Neural cell (in vitro differentiated cells): Measurements from ENCODE around the gene LMCD1. TPM values are rescaled to one million over a fixed set of nuclear protein-coding genes. Genes with fewer than 3 reads are reported as not detected.

Source experiments
- H2AFZ ChIP-seq: fragments of 200-600, 300-800 bp; sonication (generic), shearing (Covaris generic); 2 replicates; pipeline ENCODE4 v1.6.0; 2014; ENCODE audit warnings: low read depth, mild to moderate bottlenecking, antibody characterized with exemption, low read length, moderate library complexity
- H3F3A ChIP-seq: fragments of 200-600 bp; shearing (Covaris generic); 2 replicates; pipeline ENCODE4 v1.6.1; 2016; ENCODE audit warnings: mild to moderate bottlenecking, moderate library complexity, mixed read lengths, antibody characterized with exemption, low read length; ENCODE audit not compliant: insufficient read depth, poor library complexity, severe bottlenecking
- H3K27ac ChIP-seq: fragments of 200-600, 300-800 bp; sonication (generic), shearing (Covaris generic); 2 replicates; pipeline ENCODE4 v1.5.1; 2014; ENCODE audit warnings: mild to moderate bottlenecking, low read length, moderate library complexity
- H3K27me3 ChIP-seq: fragments of 300-800, 200-600 bp; sonication (generic), shearing (Covaris generic); 2 replicates; pipeline ENCODE4 v1.6.0; 2014; ENCODE audit warnings: mild to moderate bottlenecking, low read depth, low read length, moderate library complexity; ENCODE audit not compliant: insufficient read depth
- H3K36me3 ChIP-seq: fragments of 300-800, 200-600 bp; sonication (generic), shearing (Covaris generic); 2 replicates; pipeline ENCODE4 v1.5.1; 2014; ENCODE audit warnings: mild to moderate bottlenecking, antibody characterized with exemption, low read length, moderate library complexity; ENCODE audit not compliant: insufficient read depth
- H3K4me2 ChIP-seq: fragments of 300-800, 200-600 bp; sonication (generic), shearing (Covaris generic); 2 replicates; pipeline ENCODE4 v1.6.0; 2014; ENCODE audit warnings: mild to moderate bottlenecking, low read length
- H3K4me3 ChIP-seq: fragments of 300-800, 200-600 bp; sonication (generic), shearing (Covaris generic); 2 replicates; pipeline ENCODE4 v1.5.1; 2014; ENCODE audit warnings: mild to moderate bottlenecking, low read length, moderate library complexity
- H3K79me2 ChIP-seq: fragments of 200-600 bp; shearing (Covaris generic); replicated peaks from 2 replicates; pipeline ENCODE4 v1.6.0; 2014; ENCODE audit warnings: mild to moderate bottlenecking, low read length, moderate library complexity; ENCODE audit not compliant: insufficient read depth
- H3K9ac ChIP-seq: fragments of 300-800, 200-600 bp; sonication (generic), shearing (Covaris generic); 2 replicates; pipeline ENCODE4 v1.6.1; 2016; ENCODE audit warnings: mild to moderate bottlenecking, low read length, mixed read lengths
- H3K9me2 ChIP-seq: fragments of 200-600 bp; shearing (Covaris generic); 2 replicates; pipeline ENCODE4 v1.6.1; 2016; ENCODE audit warnings: mild to moderate bottlenecking, low read length, mixed read lengths; ENCODE audit not compliant: insufficient read depth
- H3K9me3 ChIP-seq: fragments of 200-600, 300-800 bp; sonication (generic), shearing (Covaris generic); 2 replicates; pipeline ENCODE4 v1.6.1; 2016; ENCODE audit warnings: mild to moderate bottlenecking, mixed run types, low read length, moderate library complexity, mixed read lengths
- H4K20me1 ChIP-seq: fragments of 200-600 bp; shearing (Covaris generic); 2 replicates; pipeline ENCODE4 v1.6.1; 2016; ENCODE audit warnings: mild to moderate bottlenecking, mixed run types; ENCODE audit not compliant: insufficient read depth
- CTCF ChIP-seq: fragments of 450-650 bp; IDR thresholded peaks from 2 replicates; pipeline ENCODE4 v1.5.1; 2014; ENCODE audit warnings: antibody characterized with exemption, mild to moderate bottlenecking, moderate library complexity; ENCODE audit not compliant: poor library complexity, severe bottlenecking
- EP300 ChIP-seq: fragments of 450-650 bp; conservative IDR thresholded peaks from 2 replicates; pipeline ENCODE4 v1.6.1; 2014; ENCODE audit warnings: antibody characterized with exemption, mild to moderate bottlenecking, moderate library complexity; ENCODE audit not compliant: poor library complexity, severe bottlenecking
- EZH2 ChIP-seq: fragments of 200-600, 300-800 bp; shearing (Covaris generic), sonication (generic); IDR thresholded peaks from 2 replicates; pipeline ENCODE4 v1.6.1; 2014; ENCODE audit warnings: antibody characterized with exemption, low read length, borderline replicate concordance, mild to moderate bottlenecking; ENCODE audit not compliant: insufficient read depth, poor library complexity, severe bottlenecking
- MXI1 ChIP-seq: fragments of 450-650 bp; conservative IDR thresholded peaks from 2 replicates; pipeline ENCODE4 v1.6.1; 2014; ENCODE audit warnings: antibody characterized with exemption, mild to moderate bottlenecking; ENCODE audit not compliant: poor library complexity, severe bottlenecking
- POLR2AphosphoS5 ChIP-seq: IDR thresholded peaks from 2 replicates; pipeline ENCODE4 v1.6.1; 2012
- RAD21 ChIP-seq: fragments of 450-650 bp; conservative IDR thresholded peaks from 2 replicates; pipeline ENCODE4 v1.6.1; 2014; ENCODE audit warnings: antibody characterized with exemption, mild to moderate bottlenecking, moderate library complexity
- REST ChIP-seq: IDR thresholded peaks from 2 replicates; pipeline ENCODE4 v1.6.1; 2012; ENCODE audit warnings: borderline replicate concordance
- SMC3 ChIP-seq: fragments of 450-650 bp; conservative IDR thresholded peaks from 2 replicates; pipeline ENCODE4 v1.6.1; 2014; ENCODE audit warnings: antibody characterized with exemption, mild to moderate bottlenecking, moderate library complexity; ENCODE audit not compliant: poor library complexity
- TAF1 ChIP-seq: IDR thresholded peaks from 2 replicates; pipeline ENCODE4 v1.6.1; 2012; ENCODE audit warnings: low read depth
- polyA plus RNA-seq: library from polyadenylated mRNA; depleted of rRNA; stranded (reverse); fragments of >200 nt; gene quantifications from 2 replicates; pipeline ENCODE4 v1.2.3, GENCODE V29; 2014

LMCD1 gene
- polyA plus RNA-seq, 1 donor from 2014 or later = 3.5 TPM

- Histone ChIP-seq H3K36me3 (no peaks in the 10 kb centered on the region), H3K27me3 (no peaks in the 10 kb centered on the region), H3K9ac (no peak overlapping the region), H3F3A (no peaks in the 10 kb centered on the region), H4K20me1 (no peaks in the 10 kb centered on the region), H3K79me2 (no peaks in the 10 kb centered on the region), H3K4me2 (no peak overlapping the region), H3K27ac (no peak overlapping the region), H3K9me2 (no peaks in the 10 kb centered on the region), H2AFZ (no peak overlapping the region), H3K4me3 (no peak overlapping the region), H3K9me3 (no peaks in the 10 kb centered on the region)
- TF ChIP-seq CTCF = no peak
- TF ChIP-seq POLR2AphosphoS5 = no peak
- TF ChIP-seq SMC3 = no peak
- no peak for TF ChIP-seq EP300
- TF ChIP-seq MXI1 = no peak
- TF ChIP-seq EZH2 = no peak
- no peak for TF ChIP-seq TAF1
- TF ChIP-seq RAD21 = no peak
- no peak for TF ChIP-seq REST
These were observed 62.0 kb downstream of the LMCD1 start for GRCh38 chr3:8563597-8563996.

- TF ChIP-seq EZH2 (no peak), TAF1 (no peak), MXI1 (no peak), SMC3 (no peak), POLR2AphosphoS5 (no peak), REST (no peak)
- Histone ChIP-seq H3K79me2 (no peaks in the 10 kb centered on the region), H3K27me3 (no peaks in the 10 kb centered on the region), H3K36me3 (no peaks in the 10 kb centered on the region), H3K4me3 (no peak overlapping the region), H3K4me2 (no peak overlapping the region), H3F3A (no peaks in the 10 kb centered on the region), H3K9ac (no peak overlapping the region), H3K9me2 (no peaks in the 10 kb centered on the region), H4K20me1 (no peaks in the 10 kb centered on the region), H2AFZ (no peak overlapping the region), H3K27ac (no peak overlapping the region), H3K9me3 (no peaks in the 10 kb centered on the region)
These were observed 63.8 kb downstream of the LMCD1 start for GRCh38 chr3:8565376-8565775.
